Lung (tissue), 12 donors: ENCODE results near the gene SPOUT1. TPM values are rescaled to one million over a fixed set of nuclear protein-coding genes. Genes with fewer than 3 reads are reported as not detected.

ENCODE experiments used
- ATAC-seq: fragments of 200-7000 bp; cut with Tn5 transposase; one replicate; pipeline ENCODE4 v1.9.1; 2020; ENCODE audit warnings: moderate number of reproducible peaks; ENCODE audit not compliant: insufficient read depth, low FRiP score
- DNase-seq, 3 donors: peaks; one replicate each; pipeline ENCODE4 v3.0.0-alpha.2; 2013 to 2017
- H3K27ac ChIP-seq, 2 donors: one replicate each; pipeline ENCODE4 v1.5.1; 2013; ENCODE audit warnings: mild to moderate bottlenecking in 2 of 2, moderate library complexity in 2 of 2, control low read depth in 1 of 2, inconsistent platforms in 1 of 2, low read depth in 1 of 2, low read length in 1 of 2
- H3K27me3 ChIP-seq, 3 donors: one replicate each; pipeline ENCODE4 v1.5.1; 2013; ENCODE audit warnings: low read length in 2 of 3; ENCODE audit not compliant: control insufficient read depth in 3 of 3, insufficient read depth in 3 of 3
- H3K36me3 ChIP-seq, 4 donors: one replicate each; pipeline ENCODE4 v1.5.1; 2013; ENCODE audit warnings: low read length in 4 of 4, mild to moderate bottlenecking in 1 of 4, moderate library complexity in 1 of 4; ENCODE audit not compliant: control insufficient read depth in 4 of 4, insufficient read depth in 4 of 4
- H3K4me1 ChIP-seq, 5 donors: one replicate each; pipeline ENCODE4 v1.5.1; 2013; ENCODE audit warnings: low read length in 5 of 5, mild to moderate bottlenecking in 2 of 5, moderate library complexity in 1 of 5; ENCODE audit not compliant: control insufficient read depth in 5 of 5, insufficient read depth in 5 of 5
- H3K4me3 ChIP-seq: one replicate; pipeline ENCODE4 v1.5.1; 2013; ENCODE audit warnings: mild to moderate bottlenecking, control low read depth, moderate library complexity
- H3K9ac ChIP-seq, 2 donors: one replicate each; pipeline ENCODE4 v1.5.1; 2013; ENCODE audit warnings: low read length in 2 of 2, control low read depth in 1 of 2; ENCODE audit not compliant: insufficient read depth in 1 of 2
- H3K9me3 ChIP-seq, 4 donors: one replicate each; pipeline ENCODE4 v1.5.1; 2013; ENCODE audit warnings: low read length in 3 of 4, mild to moderate bottlenecking in 1 of 4, moderate library complexity in 1 of 4; ENCODE audit not compliant: control insufficient read depth in 4 of 4, insufficient read depth in 3 of 4
- CTCF ChIP-seq: IDR thresholded peaks from 2 replicates; pipeline ENCODE4 v1.5.1; 2012; ENCODE audit warnings: mild to moderate bottlenecking; ENCODE audit errors: control extremely low read depth, extremely low read depth
- WGBS, 2 donors: extraction: QIAGEN DNeasy Blood & Tissue Kit; methylation state at CpG; one replicate each; pipeline ENCODE4 v1.1.7; 2013; 5-methylcytosine and 5-hydroxymethylcytosine counted together
- polyA plus RNA-seq, 2 donors: library from polyadenylated mRNA; stranded (reverse); fragments of 200-250 nt; gene quantifications; one replicate each; pipeline ENCODE4 v1.2.1, GENCODE V29; 2013
- total RNA-seq, 2 donors: library from RNA; depleted of rRNA in 1 of 2; stranded (reverse); fragments of >200 nt in 1 of 2; gene quantifications; one replicate each; pipeline ENCODE4 v1.2.1, GENCODE V29; 2014 to 2021
- donor health status: control.
- donor health status: control.
- donor health status: Bipolar disorder and iron deficiency.
- donor health status: healthy.
- donor health status: DM: yes; HTN: yes; CAD: no.

Gene SPOUT1
- total and polyA plus RNA-seq, 4 donors = 23.7 to 50.0 (median 29.1) TPM

- ATAC-seq (peak; percentile 10), DNase-seq (peak in 1 of 3 donors; percentile 18)
- Histone ChIP-seq H3K36me3 (peaks cover 0 to 4% (median 0%) of the 10 kb centered on the region in 4 donors), H3K9me3 (no peaks in the 10 kb centered on the region), H3K27ac (peak overlapping the region; percentile 85 to 96), H3K4me1 (peaks cover 3 to 8% (median 5%) of the 10 kb centered on the region in 5 donors), H3K4me3 (peak overlapping the region; percentile 93), H3K9ac (peak overlapping the region; percentile 91 to 93), H3K27me3 (no peaks in the 10 kb centered on the region)
- 1% methylated on average over 28 of the region's 28 CpGs for WGBS, 2 donors
- no peak for TF ChIP-seq CTCF
These were observed 58.4 kb downstream of the SPOUT1 start for GRCh38 chr9:128771094-128771721.

DNA sequence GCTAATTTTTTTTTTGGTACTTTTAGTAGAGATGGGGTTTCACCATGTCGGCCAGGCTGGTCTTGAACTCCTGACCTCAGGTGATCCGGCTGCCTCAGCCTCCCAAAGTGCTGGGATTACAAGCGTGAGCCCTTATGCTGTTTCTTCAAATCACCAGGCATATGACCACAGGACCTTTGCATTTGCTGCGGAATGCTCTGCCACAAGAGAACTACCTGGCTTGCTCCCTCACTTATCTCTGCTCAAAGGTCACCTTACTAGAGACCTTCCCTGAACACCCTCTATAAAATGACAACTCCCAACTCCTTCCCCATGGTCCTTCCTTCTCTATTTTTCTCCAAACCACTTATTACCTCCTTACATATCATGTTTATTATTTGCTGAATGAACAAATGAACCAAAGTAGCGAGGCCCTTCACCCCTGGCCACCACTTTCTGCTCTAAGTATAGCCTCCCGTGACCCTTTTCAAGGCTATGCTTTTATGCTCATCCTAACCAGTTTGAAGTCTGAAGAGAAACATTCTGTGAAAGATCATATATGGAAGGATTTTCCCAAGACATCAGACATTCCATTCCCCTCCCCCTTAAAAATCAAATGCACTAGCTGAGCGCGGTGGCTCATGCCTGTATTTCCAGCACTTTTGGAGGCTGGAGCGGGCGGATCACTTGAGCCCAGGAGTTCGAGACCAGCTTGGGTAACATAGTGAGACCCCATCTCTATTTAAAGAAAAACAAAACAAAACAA, 59.1 kb downstream of the SPOUT1 start:
- no peak for TF ChIP-seq CTCF
- peak overlapping the region in 1 of 2 donors; percentile 93 for H3K9ac ChIP-seq
- no peak for ATAC-seq

More for the DNA sequence above, 59.1 kb downstream of the SPOUT1 start:
- H3K4me3 ChIP-seq = no peak overlapping the region
- peak overlapping the region in 1 of 2 donors; percentile 85 for H3K27ac ChIP-seq
- WGBS, 2 donors = 76 to 90% methylated on average over 11 of the region's 11 CpGs
- no peaks in the 10 kb centered on the region for H3K27me3 ChIP-seq
- H3K9me3 ChIP-seq = no peaks in the 10 kb centered on the region
- peaks cover 0 to 4% (median 0%) of the 10 kb centered on the region in 4 donors for H3K36me3 ChIP-seq
- DNase-seq = no peak
- H3K4me1 ChIP-seq = peaks cover 3 to 8% (median 5%) of the 10 kb centered on the region in 5 donors

Other genes starting within 250 kb of the SPOUT1 start
- gene DYNC2I2, start 172.9 kb downstream of the SPOUT1 start, total RNA-seq = 10 to 100 TPM; 32.5 to 84.8 TPM
- 10 to 100 TPM; 47.2 to 84.7 TPM for gene DYNC2I2, start 172.9 kb downstream of the SPOUT1 start, polyA plus RNA-seq
- 100 to 1,000 TPM; 232 to 364 TPM for gene SET, start 140.6 kb downstream of the SPOUT1 start, total RNA-seq
- 100 to 1,000 TPM in 1 of 2 donors, 10 to 100 TPM in 1; 98.0 to 146 TPM for gene SET, start 140.6 kb downstream of the SPOUT1 start, polyA plus RNA-seq
- 10 to 100 TPM in 1 of 2 donors, 1 to 10 TPM in 1; 4.1 to 19.3 TPM for gene PKN3, start 127.3 kb downstream of the SPOUT1 start, total RNA-seq
- 10 to 100 TPM in 1 of 2 donors, 1 to 10 TPM in 1; 8.6 to 13.0 TPM for gene PKN3, start 127.3 kb downstream of the SPOUT1 start, polyA plus RNA-seq
- 10 to 100 TPM; 22.6 to 49.5 TPM for gene ZDHHC12, start 105.7 kb downstream of the SPOUT1 start, total RNA-seq
- gene ZDHHC12, start 105.7 kb downstream of the SPOUT1 start, polyA plus RNA-seq = 100 to 1,000 TPM in 1 of 2 donors, 10 to 100 TPM in 1; 77.4 to 103 TPM
- gene ZER1, start 57.9 kb downstream of the SPOUT1 start, total RNA-seq = 10 to 100 TPM; 36.5 to 39.0 TPM
- 10 to 100 TPM; 17.6 to 20.2 TPM for gene ZER1, start 57.9 kb downstream of the SPOUT1 start, polyA plus RNA-seq
- 10 to 100 TPM in 1 of 2 donors, 1 to 10 TPM in 1; 9.7 to 27.7 TPM for gene TBC1D13, start 42.5 kb downstream of the SPOUT1 start, total RNA-seq
- gene TBC1D13, start 42.5 kb downstream of the SPOUT1 start, polyA plus RNA-seq = 10 to 100 TPM; 14.0 to 14.3 TPM
- gene ENDOG, start 11.3 kb downstream of the SPOUT1 start, total RNA-seq = 10 to 100 TPM in 1 of 2 donors, 1 to 10 TPM in 1; 5.6 to 36.6 TPM
- gene ENDOG, start 11.3 kb downstream of the SPOUT1 start, polyA plus RNA-seq = 10 to 100 TPM; 21.2 to 34.2 TPM
- 1 to 10 TPM; 4.6 to 7.7 TPM for gene KYAT1, start 52.2 kb upstream of the SPOUT1 start, total RNA-seq
- 1 to 10 TPM; 4.5 to 5.0 TPM for gene KYAT1, start 52.2 kb upstream of the SPOUT1 start, polyA plus RNA-seq
- 10 to 100 TPM; 30.4 to 60.8 TPM for gene LRRC8A, start 52.3 kb upstream of the SPOUT1 start, total RNA-seq
- 10 to 100 TPM; 26.6 to 66.9 TPM for gene LRRC8A, start 52.3 kb upstream of the SPOUT1 start, polyA plus RNA-seq
- gene PHYHD1, start 91.2 kb upstream of the SPOUT1 start, total RNA-seq = 10 to 100 TPM; 25.5 to 66.5 TPM
- gene PHYHD1, start 91.2 kb upstream of the SPOUT1 start, polyA plus RNA-seq = 10 to 100 TPM; 21.4 to 86.3 TPM
- gene DOLK, start 117.8 kb upstream of the SPOUT1 start, total RNA-seq = 10 to 100 TPM; 10.6 to 17.9 TPM
- gene DOLK, start 117.8 kb upstream of the SPOUT1 start, polyA plus RNA-seq = 10 to 100 TPM in 1 of 2 donors, 1 to 10 TPM in 1; 9.6 to 19.1 TPM
- gene NUP188, start 117.9 kb upstream of the SPOUT1 start, total RNA-seq = 10 to 100 TPM; 39.3 to 48.5 TPM
- gene NUP188, start 117.9 kb upstream of the SPOUT1 start, polyA plus RNA-seq = 10 to 100 TPM; 17.0 to 24.9 TPM
- gene SH3GLB2, start 198.5 kb upstream of the SPOUT1 start, total RNA-seq = 10 to 100 TPM; 51.3 to 88.9 TPM
- gene SH3GLB2, start 198.5 kb upstream of the SPOUT1 start, polyA plus RNA-seq = 100 to 1,000 TPM in 1 of 2 donors, 10 to 100 TPM in 1; 54.5 to 110 TPM
- gene MIGA2, start 206.8 kb upstream of the SPOUT1 start, total RNA-seq = 10 to 100 TPM; 22.9 to 31.6 TPM
- 10 to 100 TPM; 18.6 to 19.1 TPM for gene MIGA2, start 206.8 kb upstream of the SPOUT1 start, polyA plus RNA-seq